GM12891 (cell line): ENCODE results near the gene OXT.

ENCODE experiments used
- PAX5 ChIP-seq: IDR thresholded peaks from 2 replicates; pipeline ENCODE4 v1.6.1; 2011; ENCODE audit warnings: low read length, moderate library complexity, mild to moderate bottlenecking; ENCODE audit not compliant: insufficient read depth, severe bottlenecking
- POLR2A ChIP-seq: IDR thresholded peaks from 2 replicates; pipeline ENCODE4 v1.6.1; 2011; ENCODE audit warnings: low read depth, low read length, control low read depth
- POLR2AphosphoS5 ChIP-seq: IDR thresholded peaks from 2 replicates; pipeline ENCODE4 v1.6.1; 2011; ENCODE audit warnings: low read depth, low read length, control low read depth
- POU2F2 ChIP-seq: IDR thresholded peaks from 2 replicates; pipeline ENCODE4 v1.6.1; 2011; ENCODE audit warnings: low read depth, mild to moderate bottlenecking, control low read depth, low read length, moderate library complexity
- TAF1 ChIP-seq: IDR thresholded peaks from 2 replicates; pipeline ENCODE4 v1.6.1; 2011; ENCODE audit warnings: low read depth, low read length, control low read depth

DNA sequence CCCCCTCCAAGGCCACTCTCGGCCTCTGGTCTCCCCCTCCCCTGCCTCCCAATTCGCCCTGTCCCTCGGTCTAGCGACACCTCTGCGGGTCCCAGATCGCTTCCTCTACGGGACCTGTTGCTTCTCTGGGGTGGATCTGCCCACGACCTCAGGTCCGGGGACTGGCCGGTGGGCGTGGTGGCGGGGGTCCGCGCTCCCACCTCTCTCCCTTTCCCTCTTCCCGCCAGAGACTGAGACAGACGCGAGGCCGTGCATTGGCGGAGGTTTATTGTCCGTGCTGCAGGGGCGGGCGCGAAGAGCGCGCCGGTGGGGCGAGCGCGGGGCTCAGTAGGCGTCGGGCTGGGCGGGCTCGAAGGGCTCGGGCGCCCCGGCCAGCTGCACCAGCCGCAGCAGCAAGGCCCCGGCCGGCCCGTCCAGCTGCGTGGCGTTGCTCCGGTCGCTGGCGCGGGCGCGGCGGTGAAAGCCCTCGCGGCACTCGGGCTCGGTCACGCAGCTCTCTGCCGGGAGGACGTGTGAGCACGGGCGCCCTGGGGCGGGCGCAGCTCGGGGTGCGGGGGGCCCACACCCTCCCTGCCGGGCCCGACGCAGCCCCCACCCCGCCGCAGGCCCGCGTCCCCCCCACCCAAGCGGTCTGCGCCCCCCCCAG, 11.0 kb downstream of the OXT start:
- TF ChIP-seq POLR2A (no peak), POLR2AphosphoS5 (no peak), POU2F2 (no peak), PAX5 (no peak), TAF1 (no peak)
